HepG2 (cell line): ENCODE data around the gene PLA2G4A. TPM values are rescaled to one million over a fixed set of nuclear protein-coding genes. Genes with fewer than 3 reads are reported as not detected.

Experiments used
- ATF7 ChIP-seq, 2 experiments: fragments of 450-650 bp in 1 of 2; sonication (generic) in 1 of 2; formaldehyde crosslinking in 1 of 2; IDR thresholded peaks; 2 replicates each; pipeline versions ENCODE4 v1.4.0 to v1.6.1; 2016 to 2020; ENCODE audit warnings: antibody characterized with exemption in 1 of 2, mild to moderate bottlenecking in 1 of 2, missing genetic modification reagents in 1 of 2
- BCL6 ChIP-seq: IDR thresholded peaks from 2 replicates; pipeline ENCODE4 v1.6.1; 2016; ENCODE audit warnings: missing genetic modification reagents, missing compliant biosample characterization
- KDM6A ChIP-seq: IDR thresholded peaks from 2 replicates; pipeline ENCODE4 v1.6.1; 2016; ENCODE audit warnings: low read depth
- MXI1 ChIP-seq: IDR thresholded peaks from 3 replicates; pipeline ENCODE4 v1.6.1; 2012; ENCODE audit warnings: low read depth, low read length, inconsistent platforms, borderline replicate concordance
- NR2C2 ChIP-seq: sonication (generic); formaldehyde crosslinking; IDR thresholded peaks from 2 replicates; pipeline ENCODE4 v1.4.0; 2020; ENCODE audit warnings: missing genetic modification reagents, mild to moderate bottlenecking, moderate library complexity, borderline replicate concordance
- ZFP90 ChIP-seq: sonication (generic); formaldehyde crosslinking; IDR thresholded peaks from 2 replicates; pipeline ENCODE4 v1.8.0; 2022; ENCODE audit warnings: missing genetic modification reagents, mild to moderate bottlenecking, inconsistent platforms, borderline replicate concordance
- ZNF124 ChIP-seq: sonication (generic); formaldehyde crosslinking; IDR thresholded peaks from 2 replicates; pipeline ENCODE4 v1.4.0; 2020; ENCODE audit warnings: missing genetic modification reagents
- ZNF451 ChIP-seq: sonication (generic); formaldehyde crosslinking; IDR thresholded peaks from 2 replicates; pipeline ENCODE4 v1.5.0; 2020; ENCODE audit warnings: mild to moderate bottlenecking, missing genetic modification reagents
- ZNF878 ChIP-seq: sonication (generic); formaldehyde crosslinking; IDR thresholded peaks from 2 replicates; pipeline ENCODE4 v1.8.1; 2023; ENCODE audit warnings: mild to moderate bottlenecking, missing genetic modification reagents, moderate library complexity
- polyA plus RNA-seq, 8 experiments: library from polyadenylated mRNA; depleted of rRNA in 3 of 8; stranded (reverse) in 7 of 8; unstranded in 1 of 8; fragments of >200 nt; fragmentation: Illumina TruSeq in 4 of 8; extraction: Trizol in 4 of 8; gene quantifications; 2 replicates each; pipeline versions ENCODE4 v1.2.1 to v1.2.3, GENCODE V29; 2011 to 2016; ENCODE audit warnings: low read depth in 4 of 8, missing spikeins in 1 of 8, mixed read lengths in 1 of 8; ENCODE audit not compliant: insufficient read depth in 1 of 8
- total RNA-seq, 5 experiments: library from RNA; depleted of rRNA; stranded (reverse); fragments of >200 nt; fragmentation: Illumina TruSeq; extraction: Trizol; gene quantifications; 2 replicates each; pipeline ENCODE4 v1.2.3, GENCODE V29; 2016; ENCODE audit warnings: low read depth in 1 of 5
- TF ChIP-seq, protein P1 (sequence below): sonication (generic); formaldehyde crosslinking; IDR thresholded peaks from 2 replicates; pipeline ENCODE4 v1.5.0; 2020; ENCODE audit warnings: mild to moderate bottlenecking, low read depth, missing genetic modification reagents, borderline replicate concordance
- TF ChIP-seq, protein P2 (sequence below): sonication (generic); formaldehyde crosslinking; IDR thresholded peaks from 2 replicates; pipeline ENCODE4 v1.4.0; 2020; ENCODE audit warnings: mild to moderate bottlenecking, missing genetic modification reagents
- TF ChIP-seq, protein P3 (sequence below): sonication (generic); formaldehyde crosslinking; IDR thresholded peaks from 2 replicates; pipeline ENCODE4 v1.4.0; 2020; ENCODE audit warnings: mild to moderate bottlenecking, missing genetic modification reagents

PLA2G4A gene
- total and polyA plus RNA-seq, 2 of the 13 experiments (the other 11 are each of a cell fraction or from before 2014, with no cell fraction given), result not detected

DNA sequence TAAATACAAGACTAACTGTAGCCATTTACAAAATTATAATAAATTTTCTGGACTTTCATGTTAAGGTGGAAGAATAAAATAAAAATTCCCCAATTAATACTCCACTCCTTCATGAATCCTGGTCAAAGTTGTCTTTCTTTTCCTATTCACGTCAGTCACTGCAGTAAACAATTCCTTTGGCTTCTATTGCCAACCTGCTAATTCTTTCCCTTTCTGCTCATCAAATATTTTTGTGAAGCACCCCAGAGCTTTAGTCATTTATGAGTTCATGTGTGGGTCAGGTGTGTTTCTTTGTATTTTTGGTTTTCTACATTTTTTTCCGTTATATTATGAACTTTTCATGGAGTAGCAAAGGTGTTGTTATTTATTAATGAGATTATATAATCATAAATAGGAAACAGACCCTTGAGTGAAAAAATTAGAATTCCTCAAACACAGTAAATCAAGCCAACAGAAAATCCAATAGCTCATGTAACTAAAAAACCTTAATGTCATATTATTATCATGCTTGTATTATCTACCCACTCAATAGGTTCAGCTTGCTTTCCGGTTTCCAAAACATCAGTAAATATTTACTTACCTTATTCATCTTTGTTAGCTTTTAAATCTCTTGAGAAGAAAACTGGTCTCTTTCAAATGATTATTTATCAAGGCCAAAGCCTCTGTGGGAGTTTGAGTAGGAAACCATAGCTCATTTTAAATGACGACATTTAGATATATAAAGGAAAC lies 29.6 kb upstream of the PLA2G4A start (continued):
- no peak for TF ChIP-seq ATF7 (IDR thresholded peaks at IDR 0.05)
- no peak for TF ChIP-seq ATF7 (CRISPR knock-in tag; IDR thresholded peaks at IDR 0.05)
- no peak for TF ChIP-seq ZNF878 (CRISPR knock-in tag)
- no peak for TF ChIP-seq KDM6A
- TF ChIP-seq, protein P1, sequence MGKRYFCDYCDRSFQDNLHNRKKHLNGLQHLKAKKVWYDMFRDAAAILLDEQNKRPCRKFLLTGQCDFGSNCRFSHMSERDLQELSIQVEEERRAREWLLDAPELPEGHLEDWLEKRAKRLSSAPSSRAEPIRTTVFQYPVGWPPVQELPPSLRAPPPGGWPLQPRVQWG, result no peak
- TF ChIP-seq, protein P2, sequence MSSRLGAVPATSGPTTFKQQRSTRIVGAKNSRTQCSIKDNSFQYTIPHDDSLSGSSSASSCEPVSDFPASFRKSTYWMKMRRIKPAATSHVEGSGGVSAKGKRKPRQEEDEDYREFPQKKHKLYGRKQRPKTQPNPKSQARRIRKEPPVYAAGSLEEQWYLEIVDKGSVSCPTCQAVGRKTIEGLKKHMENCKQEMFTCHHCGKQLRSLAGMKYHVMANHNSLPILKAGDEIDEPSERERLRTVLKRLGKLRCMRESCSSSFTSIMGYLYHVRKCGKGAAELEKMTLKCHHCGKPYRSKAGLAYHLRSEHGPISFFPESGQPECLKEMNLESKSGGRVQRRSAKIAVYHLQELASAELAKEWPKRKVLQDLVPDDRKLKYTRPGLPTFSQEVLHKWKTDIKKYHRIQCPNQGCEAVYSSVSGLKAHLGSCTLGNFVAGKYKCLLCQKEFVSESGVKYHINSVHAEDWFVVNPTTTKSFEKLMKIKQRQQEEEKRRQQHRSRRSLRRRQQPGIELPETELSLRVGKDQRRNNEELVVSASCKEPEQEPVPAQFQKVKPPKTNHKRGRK (CRISPR knock-in tag), result no peak
- no peak for TF ChIP-seq NR2C2 (CRISPR knock-in tag)
- no peak for TF ChIP-seq ZFP90
- no peak for TF ChIP-seq BCL6 (CRISPR knock-in tag)
- TF ChIP-seq MXI1, result no peak
- no peak for TF ChIP-seq ZNF124 (CRISPR knock-in tag)
- TF ChIP-seq, protein P3, sequence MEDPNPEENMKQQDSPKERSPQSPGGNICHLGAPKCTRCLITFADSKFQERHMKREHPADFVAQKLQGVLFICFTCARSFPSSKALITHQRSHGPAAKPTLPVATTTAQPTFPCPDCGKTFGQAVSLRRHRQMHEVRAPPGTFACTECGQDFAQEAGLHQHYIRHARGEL (CRISPR knock-in tag), result no peak
- TF ChIP-seq ZNF451 (CRISPR knock-in tag), result no peak
